HG03039 (cell line): ENCODE results near the gene C2orf49.

ENCODE experiments used
- ATAC-seq: cut with Tn5 transposase; IDR thresholded peaks from one replicate; pipeline ENCODE4 v1.9.1; 2021; ENCODE audit warnings: mild to moderate bottlenecking, moderate library complexity; ENCODE audit not compliant: unreplicated experiment

The C2orf49 gene

DNA sequence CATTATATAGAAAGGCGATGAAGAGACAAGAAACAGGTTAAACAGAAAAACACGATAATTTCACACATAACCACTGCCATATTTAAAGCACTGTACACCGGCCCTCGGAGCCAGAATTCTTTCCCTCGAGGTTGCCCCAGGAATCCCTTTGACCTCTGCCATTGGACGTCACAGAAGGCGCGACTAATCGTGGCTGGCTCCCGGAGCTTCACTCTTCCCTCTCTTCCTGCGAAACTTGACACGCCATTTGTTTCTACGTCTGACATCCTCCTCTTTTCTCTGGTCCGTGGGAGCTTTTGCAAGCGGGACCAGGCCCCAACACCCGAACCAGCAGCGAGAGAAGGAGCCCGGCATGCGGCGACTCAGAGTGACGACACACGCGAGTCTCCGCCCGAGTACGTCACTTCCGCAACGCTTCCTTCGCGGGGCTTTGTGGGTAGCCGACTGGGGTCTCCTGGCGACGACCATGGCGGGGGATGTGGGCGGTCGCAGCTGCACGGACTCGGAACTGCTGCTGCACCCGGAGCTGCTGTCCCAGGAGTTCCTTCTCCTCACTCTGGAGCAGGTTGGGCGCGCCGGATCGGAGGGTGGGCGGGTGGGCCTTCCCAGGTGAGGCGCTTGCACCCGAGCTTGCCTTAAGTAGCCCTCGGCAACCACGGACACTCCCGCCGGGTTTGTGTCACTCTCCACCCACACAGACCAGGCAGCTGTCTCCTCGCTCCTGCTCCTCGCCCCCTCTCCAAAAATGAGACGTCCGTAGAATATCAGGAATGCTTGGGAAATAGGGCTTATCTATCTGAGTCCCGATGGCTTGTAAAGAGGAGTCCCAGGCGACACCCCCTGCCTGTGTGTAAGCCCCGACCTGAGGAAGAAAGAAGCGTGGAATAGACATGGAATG is at the start of gene C2orf49:
C2orf49 (plus strand) TSS at position 419 of the 898 bp plus-strand sequence; CDS start at position 467, 48 bp downstream.
- ATAC-seq, result peak; percentile 88

DNA sequence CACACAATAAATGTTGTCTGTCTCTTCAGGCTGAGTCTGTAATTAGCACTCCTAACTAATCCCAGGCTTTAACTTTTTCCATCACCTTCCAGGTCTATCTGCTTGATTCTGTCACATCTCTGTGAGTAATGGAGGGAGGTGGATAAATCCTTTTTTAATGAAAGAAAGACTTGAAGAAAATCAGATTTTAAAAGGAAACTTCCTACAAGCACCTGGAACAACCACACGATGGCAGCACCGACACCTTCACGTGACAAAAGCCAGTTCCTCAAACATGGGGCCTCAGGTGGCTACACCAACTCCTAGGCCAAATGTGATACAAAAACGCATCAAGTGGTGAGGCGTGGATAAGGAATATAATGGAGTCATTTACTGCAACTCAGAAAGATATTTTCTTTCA is 49.6 kb upstream of the C2orf49 start:
- ATAC-seq, result no peak

DNA sequence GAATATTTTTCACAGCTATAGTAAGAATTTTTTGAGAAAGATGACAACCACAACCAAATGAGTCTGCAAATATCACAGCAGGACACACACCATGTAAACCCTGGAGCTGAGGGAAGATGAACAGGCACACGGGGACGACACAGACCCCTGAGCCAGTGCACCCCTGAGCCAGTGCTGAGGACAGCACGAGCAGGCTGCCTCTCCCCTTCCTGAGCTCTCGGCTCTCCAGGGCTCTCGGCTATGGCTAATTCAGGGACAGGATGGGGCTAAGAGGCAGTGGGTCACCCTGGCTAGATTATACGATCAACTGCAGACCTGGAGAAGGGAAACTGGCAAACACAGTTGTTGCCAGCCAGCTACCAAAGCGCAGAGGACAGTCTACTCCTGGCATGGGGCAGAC is 49.2 kb upstream of the C2orf49 start:
- no peak for ATAC-seq

DNA sequence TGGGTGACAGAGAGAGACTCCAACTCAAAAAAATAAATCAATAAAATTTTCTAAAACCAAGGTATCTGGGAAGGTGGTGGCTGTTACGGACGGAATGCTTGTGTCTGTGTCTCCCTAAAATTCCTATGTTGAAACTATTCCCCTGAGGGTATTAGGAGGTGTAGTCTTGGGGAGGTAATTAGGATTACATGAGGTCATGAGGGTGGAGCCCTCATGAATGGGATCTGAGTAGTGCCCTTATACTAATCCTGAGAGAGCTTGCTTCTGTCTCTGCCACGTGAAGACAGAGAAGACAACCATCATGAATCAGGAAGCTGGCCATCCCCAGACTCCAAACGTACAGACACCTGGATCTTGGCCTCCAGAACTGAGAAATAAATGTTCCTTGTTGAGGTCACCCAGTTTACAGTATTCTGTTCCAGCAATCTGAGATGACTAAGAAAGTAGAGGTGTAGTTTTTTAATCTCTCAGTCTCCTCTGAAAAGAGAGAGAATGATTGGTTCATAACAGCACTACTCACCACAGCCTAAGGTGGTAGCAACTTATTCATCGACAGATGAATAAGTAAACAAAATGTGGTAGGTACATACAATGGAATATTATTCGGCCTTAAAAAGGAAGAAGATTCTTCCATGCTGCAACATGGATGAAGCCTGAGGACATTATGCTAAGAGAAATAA is 46.2 kb upstream of the C2orf49 start:
- no peak for ATAC-seq

DNA sequence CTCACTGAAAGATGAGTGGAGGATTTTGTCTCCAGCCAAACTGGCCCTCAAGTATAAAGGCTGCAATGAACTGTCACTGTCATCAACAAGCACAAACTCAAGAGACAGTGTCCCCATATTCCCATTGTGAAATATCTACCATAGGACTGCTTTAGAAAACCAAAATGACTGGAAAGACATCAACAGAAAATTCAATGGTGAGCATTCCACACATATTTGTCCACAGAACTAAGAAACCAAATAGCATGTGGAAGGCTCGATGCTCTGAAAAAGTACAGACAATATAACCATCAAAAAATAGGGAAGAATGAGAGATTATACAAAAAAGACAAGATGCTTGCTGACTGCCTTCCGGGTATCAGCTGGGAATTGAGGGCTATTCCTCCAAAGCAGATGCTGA is 45.4 kb upstream of the C2orf49 start:
- no peak for ATAC-seq

DNA sequence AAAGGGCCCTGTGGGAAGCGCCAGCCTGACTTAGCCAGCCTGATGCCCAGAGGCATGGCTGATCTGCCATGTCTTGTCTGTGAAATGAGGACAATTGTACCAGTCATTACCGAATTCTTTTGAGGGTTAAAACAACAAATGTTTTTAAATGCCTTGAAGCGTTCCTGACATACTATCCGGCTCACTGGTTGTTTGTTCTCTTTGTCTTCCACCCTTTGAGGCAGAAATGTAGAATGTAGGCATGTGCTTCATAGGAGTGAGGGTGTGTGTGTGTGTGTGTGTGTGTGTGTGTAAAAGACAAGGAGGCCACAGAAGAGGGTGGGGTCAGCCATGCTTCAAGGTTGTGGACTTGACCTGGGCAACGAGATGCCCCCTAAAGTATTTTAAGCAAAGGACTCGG is 43.3 kb upstream of the C2orf49 start:
- ATAC-seq, result no peak

DNA sequence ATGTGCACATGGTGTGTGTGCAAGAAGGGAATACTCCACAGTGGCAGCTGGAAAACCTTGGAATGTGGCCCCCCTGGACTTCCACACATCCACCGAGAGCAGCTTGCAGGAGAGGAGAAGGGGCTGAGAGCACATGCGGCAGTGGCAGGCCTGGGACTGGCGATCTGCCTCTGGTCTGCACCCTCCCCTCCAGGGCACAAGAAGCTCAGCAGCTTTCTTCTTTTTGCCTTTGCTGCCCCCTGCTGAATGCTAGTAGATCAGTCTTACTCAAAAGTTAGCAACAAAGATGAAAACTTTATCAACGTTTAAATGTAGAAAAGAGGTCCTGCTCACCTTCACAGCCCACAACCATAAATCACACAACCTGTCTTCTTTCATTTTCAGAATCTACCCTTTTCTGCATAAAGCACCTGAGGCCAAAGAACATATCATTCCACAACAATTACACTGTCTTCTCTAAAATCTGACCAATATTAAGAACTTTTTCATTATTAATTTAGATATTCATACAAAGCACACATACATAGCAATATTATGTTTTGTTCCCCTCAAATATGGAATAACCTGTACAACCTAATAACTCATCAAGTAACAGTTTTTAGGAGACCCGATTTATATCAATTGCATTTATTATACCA is 42.4 kb upstream of the C2orf49 start:
- ATAC-seq, result no peak

DNA sequence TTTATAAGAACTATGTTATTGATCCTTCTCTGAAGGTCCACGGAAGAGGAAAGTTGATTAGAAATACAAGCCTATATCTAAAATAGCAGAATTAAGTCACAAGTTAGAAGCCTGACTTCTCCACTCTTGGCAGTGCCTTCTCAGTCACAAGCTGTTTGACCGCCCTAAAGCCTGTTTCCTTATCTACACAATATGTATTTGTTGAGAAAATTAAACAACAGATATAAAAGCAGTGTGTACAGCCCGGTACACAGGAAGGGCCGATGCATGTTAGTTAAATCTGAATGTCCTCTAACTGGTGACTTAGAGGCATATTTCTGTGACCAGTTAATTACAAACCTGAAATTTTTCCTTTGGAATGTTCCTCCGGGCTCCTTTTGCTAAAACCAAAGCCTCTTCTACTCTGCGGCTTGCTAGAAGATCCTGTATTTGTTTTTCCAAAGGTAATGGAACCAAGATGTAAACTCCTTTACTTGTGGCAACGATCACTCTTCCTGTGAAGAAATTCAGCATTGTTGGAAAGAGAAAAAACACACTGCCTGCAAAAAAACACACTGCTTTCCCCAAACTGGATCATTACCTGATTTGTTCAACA is 41.2 kb upstream of the C2orf49 start:
- ATAC-seq, result no peak

DNA sequence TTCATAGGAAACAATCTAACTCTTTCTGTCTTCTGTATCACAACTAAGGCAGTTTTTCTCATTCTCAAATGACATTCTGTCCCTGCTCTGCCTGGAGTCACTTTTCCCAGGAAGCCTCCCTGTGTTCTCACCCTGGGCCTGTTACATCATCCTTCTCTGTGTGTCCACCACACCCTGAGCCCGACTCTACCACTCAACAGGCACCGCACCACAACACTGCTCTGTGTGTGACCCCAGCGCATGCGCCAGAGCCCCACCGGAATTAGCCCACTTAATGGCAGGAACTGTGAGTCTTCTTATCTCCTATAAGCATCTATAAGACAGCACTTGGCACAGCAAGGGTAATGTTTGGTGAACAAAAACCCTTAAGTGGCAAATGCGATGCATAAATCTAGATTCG is 40.1 kb upstream of the C2orf49 start:
- no peak for ATAC-seq

DNA sequence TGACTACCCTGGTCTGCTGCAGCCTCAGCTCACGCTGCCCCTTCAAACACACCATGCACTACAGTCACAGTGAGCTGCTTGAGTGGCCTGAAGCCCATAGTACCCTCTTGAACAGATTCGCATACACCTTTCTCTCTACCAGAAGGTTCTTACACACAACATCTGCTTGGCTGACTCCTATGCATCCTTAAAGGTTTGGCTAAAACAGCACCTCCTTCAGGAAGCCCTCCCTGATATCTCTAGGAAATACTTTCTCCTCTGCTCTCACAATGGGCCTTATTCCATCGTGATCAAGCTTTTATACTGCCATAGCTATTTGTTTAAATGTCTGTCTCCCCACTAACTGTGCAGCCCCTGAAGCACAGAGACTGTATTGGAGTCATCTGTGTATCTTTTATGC is 39.3 kb upstream of the C2orf49 start:
- ATAC-seq, result no peak

DNA sequence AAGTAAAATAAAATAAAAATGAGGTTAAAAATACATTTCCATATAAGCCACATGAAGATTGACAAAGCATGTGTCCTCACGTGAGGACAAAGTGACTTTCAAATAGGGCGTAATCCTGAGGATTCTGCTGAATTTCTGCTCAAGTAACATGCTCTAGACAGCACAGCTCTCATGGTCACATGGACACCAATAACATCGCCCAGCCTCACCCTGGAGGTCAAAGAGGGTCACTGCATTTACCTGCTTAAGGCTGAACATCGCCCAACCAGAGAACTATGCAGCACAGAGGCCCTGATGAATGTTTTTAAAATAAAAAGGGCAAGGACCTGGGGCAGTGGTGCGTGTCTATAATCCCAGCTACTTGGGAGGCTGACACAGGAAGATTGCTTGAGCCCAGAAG is 38.0 kb upstream of the C2orf49 start:
- no peak for ATAC-seq

DNA sequence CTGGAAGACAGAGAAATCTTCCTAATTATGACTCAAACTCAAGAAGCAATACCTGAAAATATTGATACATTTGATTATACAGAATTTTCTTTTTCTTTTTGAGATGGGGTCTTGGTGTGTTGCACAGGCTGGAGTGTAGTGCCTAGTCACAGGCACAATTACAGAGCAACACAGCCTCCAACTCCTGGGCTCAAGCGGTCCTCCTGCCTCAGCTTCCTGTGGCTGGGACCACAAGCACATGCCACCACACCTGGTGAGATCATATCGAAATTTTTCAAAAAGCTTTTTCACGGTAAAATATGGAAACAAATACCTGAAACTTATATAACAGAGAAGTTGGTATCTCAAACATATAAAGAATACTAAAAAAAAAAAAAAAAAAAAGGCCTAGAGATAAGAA is 35.7 kb upstream of the C2orf49 start:
- ATAC-seq, result no peak

DNA sequence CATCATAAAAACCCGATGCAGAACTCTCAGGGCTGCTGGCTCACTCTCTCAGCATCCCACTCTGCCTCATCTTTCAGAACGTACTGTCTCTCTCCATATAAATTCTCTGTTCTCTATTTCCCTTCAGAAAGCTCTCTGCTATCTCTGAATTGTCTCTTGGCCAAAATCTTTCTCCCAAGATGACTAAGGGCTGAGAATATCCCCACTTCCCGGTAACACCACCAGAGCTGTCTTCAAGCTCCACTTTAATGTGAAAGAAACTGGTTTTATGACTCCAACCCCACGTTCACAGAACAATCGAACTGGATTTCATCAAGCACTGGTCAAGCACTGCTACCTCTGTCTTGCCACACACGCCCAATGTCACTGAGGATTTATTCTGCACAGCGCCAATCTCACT is 30.2 kb upstream of the C2orf49 start:
- ATAC-seq, result no peak

DNA sequence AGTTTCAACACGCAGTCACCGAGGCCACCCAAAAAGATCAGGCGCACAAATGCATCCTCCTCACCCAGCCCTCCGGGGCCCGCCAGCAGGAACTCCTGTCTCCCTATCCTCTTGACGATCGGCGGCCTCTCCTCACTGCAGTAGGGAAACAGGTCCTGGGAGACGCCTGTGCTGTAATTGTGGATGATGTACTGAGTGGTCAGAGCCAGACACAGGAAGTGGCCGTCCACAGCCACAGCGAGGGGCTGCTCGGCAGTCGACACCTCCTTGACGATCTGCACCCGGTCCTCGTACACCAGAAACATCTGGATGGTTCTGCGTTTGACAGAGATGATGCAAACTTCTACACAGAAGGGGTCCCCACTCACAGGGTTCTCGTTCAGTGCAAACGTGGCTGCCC is 29.8 kb upstream of the C2orf49 start:
- no peak for ATAC-seq

DNA sequence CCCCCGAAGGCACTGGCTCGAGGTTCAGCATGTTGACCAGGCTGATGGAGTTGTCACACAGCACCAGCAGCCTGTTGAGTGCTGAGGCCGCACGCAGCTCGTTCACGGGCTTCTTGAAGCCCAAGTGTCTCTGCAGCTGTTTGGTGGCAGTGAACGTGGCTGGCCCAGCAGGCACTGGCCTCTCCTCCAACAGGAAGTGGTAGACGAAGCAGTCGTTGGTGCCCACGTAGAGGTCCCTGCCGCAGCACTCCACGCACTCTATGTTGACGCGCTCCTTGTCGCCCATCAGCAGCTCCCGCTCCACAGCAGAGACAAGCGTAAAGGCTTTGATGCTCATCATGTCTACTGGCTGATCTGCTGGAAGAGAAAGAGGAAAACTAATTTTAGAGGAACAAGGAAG is 29.4 kb upstream of the C2orf49 start:
- no peak for ATAC-seq

DNA sequence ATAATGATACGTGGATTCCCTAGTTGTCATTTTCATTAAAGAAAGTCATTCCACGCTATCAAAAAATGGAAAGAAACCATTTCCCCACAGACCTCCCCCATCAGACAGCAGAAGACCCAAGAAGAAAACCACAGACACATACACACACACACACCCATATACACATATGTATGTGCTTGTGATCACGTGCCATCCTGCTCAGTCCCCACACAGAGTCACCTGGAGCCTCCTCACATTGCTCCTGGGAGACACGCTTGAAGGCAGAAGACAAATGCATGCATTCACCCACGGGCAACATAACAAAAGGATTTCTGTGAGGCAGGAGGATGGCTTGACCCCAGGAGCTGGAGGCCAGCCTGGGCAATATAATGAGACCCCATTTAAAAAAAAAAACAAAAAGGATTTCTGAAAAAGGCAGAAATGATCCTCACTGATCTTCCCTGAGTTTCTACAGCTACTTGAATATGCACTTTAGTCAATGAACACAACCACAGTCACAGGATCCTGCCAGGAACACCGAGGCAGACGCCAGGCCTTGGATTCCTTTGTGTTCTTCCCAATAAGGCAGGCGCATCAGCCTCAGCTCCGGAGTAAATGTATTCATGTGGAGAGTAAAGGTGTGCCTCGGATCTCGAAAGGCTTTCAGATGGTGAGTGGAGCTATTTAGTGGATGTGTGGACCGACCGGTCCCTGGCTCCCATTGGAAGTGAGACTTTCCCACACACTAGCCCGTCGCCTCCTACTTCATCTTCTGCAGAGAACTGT is 28.8 kb upstream of the C2orf49 start:
- ATAC-seq, result no peak

DNA sequence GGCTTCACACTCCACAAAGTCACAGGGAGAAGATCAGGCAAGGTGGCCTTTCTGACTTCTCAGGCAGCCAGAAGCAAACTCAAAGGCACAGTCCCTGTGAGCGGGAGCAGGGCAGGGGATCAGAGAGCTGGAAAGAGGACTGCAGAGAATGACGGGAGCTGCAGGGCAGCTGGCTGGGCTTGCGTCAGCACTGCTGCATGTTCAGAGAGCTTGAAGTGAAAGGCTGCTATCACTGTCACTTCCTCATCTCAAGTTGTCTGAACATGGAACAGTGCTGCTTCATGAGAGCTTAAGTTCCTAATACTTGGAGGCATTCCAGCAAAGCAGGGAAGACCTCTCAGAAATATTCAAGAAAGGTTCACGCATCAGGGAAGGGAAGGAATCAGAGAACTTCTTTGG is 28.2 kb upstream of the C2orf49 start:
- ATAC-seq, result peak; percentile 42

DNA sequence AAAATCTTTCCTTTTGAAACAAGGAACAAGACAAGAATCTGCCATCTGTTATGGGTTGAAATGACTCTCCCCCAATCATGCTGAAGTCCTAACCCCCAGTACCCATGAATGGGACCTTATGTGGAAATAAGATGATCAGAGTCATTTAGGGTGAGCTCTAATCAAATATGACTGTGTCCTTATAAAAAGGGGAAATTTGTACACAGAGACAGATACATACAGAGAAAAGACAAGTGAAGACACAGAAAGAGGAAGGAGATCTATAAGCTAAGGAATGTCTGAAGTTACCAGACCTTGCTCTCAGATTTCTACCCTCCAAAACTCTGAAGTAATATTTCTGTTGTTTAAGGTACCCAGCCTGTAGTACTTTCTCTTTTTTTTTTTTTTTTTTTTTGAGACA is 23.5 kb upstream of the C2orf49 start:
- ATAC-seq, result no peak

DNA sequence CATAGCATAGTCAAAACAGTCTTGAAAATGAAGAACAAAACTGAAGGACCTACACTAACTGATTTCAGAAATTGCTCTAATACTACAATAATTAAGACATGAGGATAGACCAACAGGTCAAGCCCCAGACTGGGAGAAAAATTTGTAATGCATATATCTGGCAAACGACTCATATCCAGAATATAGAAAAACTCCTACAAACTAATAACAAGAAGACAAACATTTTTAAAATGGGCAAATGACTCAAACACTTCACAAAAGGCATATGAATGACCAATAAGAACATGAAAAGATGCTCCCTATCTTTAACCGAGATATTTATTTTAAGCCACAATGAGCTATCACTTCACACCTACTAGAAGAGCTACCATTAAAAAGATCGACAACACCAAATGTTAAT is 22.0 kb upstream of the C2orf49 start:
- ATAC-seq, result peak; percentile 65

DNA sequence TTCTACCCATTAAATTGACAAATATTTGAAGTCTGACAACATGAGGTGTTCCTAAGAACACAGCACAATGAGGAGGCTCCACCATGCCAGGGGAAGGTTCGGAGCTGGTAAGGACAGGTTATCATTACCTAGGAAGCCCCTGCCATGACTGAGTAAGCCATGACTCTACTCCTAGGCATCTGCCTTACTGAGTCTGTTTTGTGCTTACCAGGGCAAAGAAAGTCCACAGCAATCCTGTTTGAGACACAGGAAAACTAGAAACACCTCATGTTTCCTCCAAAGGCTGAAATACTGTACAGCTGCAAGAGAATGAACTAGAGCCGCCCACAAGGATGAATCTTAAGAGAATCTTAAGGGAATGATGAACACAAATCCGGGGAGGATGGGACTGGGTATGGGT is 19.4 kb upstream of the C2orf49 start:
- ATAC-seq, result no peak
